Colonic mucosa (tissue), 4 donors: ENCODE measurements around the gene LYZL6. TPM values are rescaled to one million over a fixed set of nuclear protein-coding genes. Genes with fewer than 3 reads are reported as not detected.
"Not testable (repeated sequence)": the region's sequence is repeated elsewhere in the genome, so short reads cannot be mapped to it uniquely, and the experiment has no call there.

Experiments
- DNase-seq: peaks from one replicate; pipeline ENCODE4 v3.0.0-alpha.2; 2020
- H3K27ac ChIP-seq: fragments of 200-600 bp; one replicate; pipeline ENCODE4 v1.8.0; 2021
- H3K27me3 ChIP-seq: fragments of 200-600 bp; one replicate; pipeline ENCODE4 v1.8.0; 2021
- H3K36me3 ChIP-seq: fragments of 200-600 bp; one replicate; pipeline ENCODE4 v1.8.0; 2021
- H3K4me1 ChIP-seq: fragments of 200-600 bp; one replicate; pipeline ENCODE4 v1.8.0; 2021; ENCODE audit warnings: mild to moderate bottlenecking
- H3K4me3 ChIP-seq: fragments of 200-600 bp; one replicate; pipeline ENCODE4 v1.8.0; 2021
- H3K9ac ChIP-seq, 2 donors: one replicate each; pipeline ENCODE4 v1.7.0; 2013; ENCODE audit warnings: control low read depth in 2 of 2, low read depth in 2 of 2, low read length in 2 of 2
- H3K9me3 ChIP-seq: fragments of 200-600 bp; one replicate; pipeline ENCODE4 v1.8.0; 2021
- CTCF ChIP-seq: fragments of 200-600 bp; IDR thresholded peaks from one replicate; pipeline ENCODE4 v1.8.0; 2022; ENCODE audit warnings: antibody characterized with exemption, mild to moderate bottlenecking
- intact Hi-C: fragments of 100-400 bp; cut with DNase I; formaldehyde crosslinking; loops from one replicate; pipeline ENCODE4 v1.14.1; 2022
- total RNA-seq, 2 donors: library from RNA; stranded (reverse); fragmentation: NEBNext Ultra II Directional in 1 of 2; extraction: Animal tissue kit (Norgen Biotek cat#: 25700) in 1 of 2; gene quantifications; one replicate each; pipeline ENCODE4 v1.2.1, GENCODE V29; 2021
- donor health status: healthy.
- donor health status: DM: no; HTN: no; CAD: no.
- donor health status: DM: no; HTN: no; CAD: no.

The LYZL6 gene
- total RNA-seq, 2 donors from 2014 or later = not detected

GRCh38 chr17:35948092-35948491, 4.6 kb upstream of the LYZL6 start:
- no peaks in the 10 kb centered on the region for H3K27me3 ChIP-seq
- H3K9ac ChIP-seq = no peak overlapping the region
- H3K4me1 ChIP-seq = no peaks in the 10 kb centered on the region
- intact Hi-C loops = no loop called here
- no peaks in the 10 kb centered on the region for H3K36me3 ChIP-seq
- H3K27ac ChIP-seq = no peak overlapping the region
- TF ChIP-seq CTCF = no peak
- no peaks in the 10 kb centered on the region for H3K9me3 ChIP-seq
- H3K4me3 ChIP-seq = no peak overlapping the region
- DNase-seq = no peak

- DNase-seq = peak; percentile 67
- TF ChIP-seq CTCF = peak; percentile 64
- no peak overlapping the region for H3K9ac ChIP-seq
- H3K4me1 ChIP-seq = no peaks in the 10 kb centered on the region
- H3K27me3 ChIP-seq = no peaks in the 10 kb centered on the region
- peak overlapping the region; percentile 13 for H3K4me3 ChIP-seq
- H3K27ac ChIP-seq = no peak overlapping the region
- H3K36me3 ChIP-seq = no peaks in the 10 kb centered on the region
- intact Hi-C loops = no loop called here
- H3K9me3 ChIP-seq = no peaks in the 10 kb centered on the region
These were observed 3.7 kb upstream of the LYZL6 start for GRCh38 chr17:35947156-35947585.

GRCh38 chr17:35944151-35944550, 638 bp upstream of the LYZL6 start:
- Histone ChIP-seq H3K27me3 (no peaks in the 10 kb centered on the region), H3K4me3 (no peak overlapping the region), H3K9me3 (no peaks in the 10 kb centered on the region), H3K4me1 (no peaks in the 10 kb centered on the region), H3K9ac (no peak overlapping the region), H3K36me3 (no peaks in the 10 kb centered on the region), H3K27ac (no peak overlapping the region)
- intact Hi-C loops = no loop called here
- TF ChIP-seq CTCF = no peak
- no peak for DNase-seq

- DNase-seq = peak; percentile 64
- no peak overlapping the region for H3K4me3 ChIP-seq
- peak overlapping the region in 1 of 2 donors; percentile 10 for H3K9ac ChIP-seq
These were observed 826 bp downstream of the LYZL6 start for GRCh38 chr17:35942588-35943186.

GRCh38 chr17:35938492-35938891, 5.0 kb downstream of the LYZL6 start:
- intact Hi-C loops, H3K9me3 ChIP-seq, H3K27ac ChIP-seq, H3K4me3 ChIP-seq, DNase-seq, H3K27me3 ChIP-seq, H3K9ac ChIP-seq, H3K36me3 ChIP-seq, H3K4me1 ChIP-seq: not testable (repeated sequence)

More at GRCh38 chr17:35942588-35943186, 826 bp downstream of the LYZL6 start:
- no peaks in the 10 kb centered on the region for H3K9me3 ChIP-seq
- no peaks in the 10 kb centered on the region for H3K4me1 ChIP-seq
- H3K36me3 ChIP-seq = no peaks in the 10 kb centered on the region
- H3K27me3 ChIP-seq = no peaks in the 10 kb centered on the region
- intact Hi-C loops = no loop called here
- H3K27ac ChIP-seq = no peak overlapping the region
- no peak for TF ChIP-seq CTCF

GRCh38 chr17:35936063-35936462, 7.5 kb downstream of the LYZL6 start:
- no peaks in the 10 kb centered on the region for H3K9me3 ChIP-seq
- no peak overlapping the region for H3K4me3 ChIP-seq
- no peak overlapping the region for H3K27ac ChIP-seq
- no peak overlapping the region for H3K9ac ChIP-seq
- DNase-seq = no peak
- intact Hi-C loops = no loop called here
- no peaks in the 10 kb centered on the region for H3K27me3 ChIP-seq
- H3K36me3 ChIP-seq = no peaks in the 10 kb centered on the region
- no peaks in the 10 kb centered on the region for H3K4me1 ChIP-seq
- no peak for TF ChIP-seq CTCF
